HG03097 (cell line): ENCODE results near the gene DCAF7.

Experiments
- ATAC-seq: cut with Tn5 transposase; IDR thresholded peaks from one replicate; pipeline ENCODE4 v1.9.1; 2021; ENCODE audit not compliant: unreplicated experiment, low FRiP score

The DCAF7 gene

DNA sequence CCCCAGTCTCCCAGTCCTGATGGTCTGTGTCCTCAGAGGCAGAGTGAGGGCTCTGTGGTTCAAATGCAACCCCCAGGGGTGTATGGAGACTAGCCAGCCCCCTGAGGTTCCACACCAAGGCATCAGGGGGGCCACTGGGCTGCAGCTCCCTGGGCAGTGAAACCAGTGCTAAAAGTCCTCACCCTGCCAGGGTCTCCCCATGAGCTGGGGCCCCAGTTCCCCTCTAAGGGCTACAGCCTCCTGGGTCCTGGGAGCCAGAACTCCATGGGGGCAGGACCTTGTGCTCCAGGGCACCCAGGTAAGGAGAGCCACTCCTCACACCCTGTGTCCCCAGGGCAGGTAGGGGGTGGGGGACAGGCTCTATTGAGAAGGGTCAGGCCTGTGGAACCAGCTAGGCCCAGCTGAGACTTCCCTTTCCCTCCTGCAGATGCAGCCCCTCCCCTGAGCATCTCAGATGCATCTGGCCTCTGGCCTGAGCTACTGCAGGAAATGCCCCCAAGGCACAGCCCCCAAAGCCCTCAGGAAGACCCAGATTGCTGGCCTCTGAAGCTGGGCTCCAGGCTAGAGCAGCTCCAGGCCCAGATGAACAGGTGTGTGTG is 6.4 kb upstream of the DCAF7 start:
- no peak for ATAC-seq

DNA sequence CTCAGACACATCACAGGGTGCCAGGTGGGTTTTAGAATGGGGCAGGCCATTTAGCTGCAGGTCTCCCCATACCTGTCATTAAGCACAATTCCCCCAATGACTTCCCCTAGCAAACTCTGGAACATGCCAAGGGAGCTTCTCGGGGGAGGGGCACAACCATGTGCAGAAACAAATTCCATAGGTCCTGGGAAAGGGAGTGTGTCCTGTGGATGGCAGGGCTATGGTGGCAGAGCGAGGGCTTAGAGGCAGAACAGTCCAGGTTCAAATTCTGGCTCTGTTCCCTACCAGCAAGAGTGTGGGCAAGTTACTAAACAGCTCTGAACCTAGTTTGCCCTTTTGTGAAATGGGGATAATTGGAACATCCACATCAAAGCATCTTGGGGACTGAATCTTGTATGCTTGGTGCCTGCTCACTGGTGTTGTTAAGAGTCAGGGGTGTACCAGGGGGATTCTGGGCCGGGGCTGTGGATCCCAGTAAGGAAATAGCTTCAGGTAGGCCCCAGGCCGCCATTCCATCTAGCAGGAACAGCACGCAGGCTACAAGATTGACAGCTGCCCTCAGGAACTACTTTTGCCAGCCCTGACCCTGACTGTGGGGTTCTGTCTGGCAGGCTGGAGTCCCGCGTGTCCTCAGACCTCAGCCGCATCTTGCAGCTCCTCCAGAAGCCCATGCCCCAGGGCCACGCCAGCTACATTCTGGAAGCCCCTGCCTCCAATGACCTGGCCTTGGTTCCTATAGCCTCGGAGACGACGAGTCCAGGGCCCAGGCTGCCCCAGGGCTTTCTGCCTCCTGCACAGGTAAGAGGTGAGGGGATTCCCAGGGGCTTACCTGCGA is 5.6 kb upstream of the DCAF7 start:
- no peak for ATAC-seq

DNA sequence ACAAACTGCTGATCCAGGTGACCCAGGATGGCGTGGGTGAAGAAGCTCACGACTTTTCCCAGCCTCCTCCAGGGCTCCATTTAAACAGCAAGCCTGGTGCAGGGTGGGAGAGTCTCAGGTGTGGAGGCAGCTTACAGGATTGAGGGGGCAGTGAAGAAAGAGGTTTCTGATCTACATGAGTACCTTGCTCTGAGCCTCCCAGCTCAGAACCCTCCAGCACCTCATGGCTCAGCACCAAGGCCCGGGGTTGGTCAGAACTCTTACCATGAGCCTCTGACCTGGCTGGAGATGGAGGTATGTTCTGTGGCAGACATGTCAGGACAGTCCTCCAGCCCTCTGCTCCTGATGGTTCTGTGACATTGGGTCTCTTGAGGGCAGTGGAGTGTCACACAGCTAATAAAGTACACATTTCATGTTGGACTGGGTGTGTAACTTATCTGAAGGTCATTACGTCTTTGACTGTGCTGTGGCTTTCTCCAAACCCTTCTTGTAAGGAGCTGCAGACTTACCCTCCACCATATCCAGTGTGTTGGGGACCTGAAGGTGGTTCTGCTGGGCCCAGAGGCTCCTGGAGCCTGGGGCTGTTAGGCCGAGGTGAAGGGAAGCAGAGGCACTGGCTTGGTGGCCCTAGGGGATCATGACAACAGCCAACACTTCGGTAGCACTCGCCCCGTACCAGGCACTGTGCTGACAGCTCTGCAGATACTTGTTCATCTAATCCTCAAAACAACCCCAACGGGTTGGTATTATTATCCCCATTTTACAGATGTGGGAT is 3.8 kb upstream of the DCAF7 start:
- ATAC-seq, result no peak

DNA sequence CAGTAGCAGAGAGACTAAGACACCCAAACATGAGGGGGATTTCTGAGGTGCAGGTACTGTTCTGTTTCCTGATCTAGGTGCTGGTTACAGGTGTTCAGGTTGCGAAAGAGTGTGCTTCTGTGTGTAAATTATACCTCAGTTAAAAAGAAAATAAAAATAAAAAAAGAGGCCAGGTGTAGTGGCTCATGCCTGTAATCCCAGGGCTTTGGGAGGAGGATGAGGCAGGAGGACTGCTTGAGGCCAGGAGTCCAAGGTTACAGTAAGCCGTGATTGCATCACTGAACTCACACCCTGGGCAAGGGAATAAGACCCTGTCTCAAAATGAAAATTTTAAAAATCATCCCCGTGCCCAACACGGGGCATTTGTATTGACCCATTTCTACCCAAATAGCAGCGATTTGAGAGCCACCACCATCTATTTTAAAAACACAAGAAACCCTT is 3.2 kb upstream of the DCAF7 start:
- no peak for ATAC-seq

DNA sequence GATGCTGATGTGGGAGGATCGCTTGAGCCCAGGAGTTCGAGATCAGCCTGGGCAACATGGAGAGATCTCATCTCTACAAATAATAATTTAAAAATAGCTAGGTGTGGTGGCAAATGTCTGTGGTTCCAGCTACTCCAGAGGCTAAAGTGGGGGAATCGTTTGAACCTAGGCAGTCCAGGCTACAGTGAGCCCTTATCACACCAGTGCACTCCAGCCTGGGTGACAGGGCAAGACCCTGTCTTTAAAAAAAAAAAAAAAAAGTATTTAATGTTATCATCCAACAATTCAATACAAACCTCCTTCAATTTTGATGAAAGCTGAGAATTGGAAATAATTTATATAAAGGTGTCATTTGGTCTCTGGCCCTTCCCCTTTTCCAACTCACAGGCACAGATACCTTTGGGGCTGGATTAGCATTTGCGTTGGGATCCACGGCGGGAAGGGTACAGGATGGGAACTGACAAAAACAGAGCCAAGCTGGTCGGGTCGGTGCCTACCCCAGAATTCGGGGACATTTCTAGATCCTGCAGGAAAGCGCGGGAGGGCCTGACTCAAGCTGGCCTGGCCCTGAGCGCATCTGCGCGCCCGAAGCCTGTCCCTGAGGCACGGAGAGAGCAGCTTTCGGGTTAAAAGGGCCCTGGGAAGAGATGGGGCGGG is 860 bp upstream of the DCAF7 start:
- peak; percentile 7 for ATAC-seq

DNA sequence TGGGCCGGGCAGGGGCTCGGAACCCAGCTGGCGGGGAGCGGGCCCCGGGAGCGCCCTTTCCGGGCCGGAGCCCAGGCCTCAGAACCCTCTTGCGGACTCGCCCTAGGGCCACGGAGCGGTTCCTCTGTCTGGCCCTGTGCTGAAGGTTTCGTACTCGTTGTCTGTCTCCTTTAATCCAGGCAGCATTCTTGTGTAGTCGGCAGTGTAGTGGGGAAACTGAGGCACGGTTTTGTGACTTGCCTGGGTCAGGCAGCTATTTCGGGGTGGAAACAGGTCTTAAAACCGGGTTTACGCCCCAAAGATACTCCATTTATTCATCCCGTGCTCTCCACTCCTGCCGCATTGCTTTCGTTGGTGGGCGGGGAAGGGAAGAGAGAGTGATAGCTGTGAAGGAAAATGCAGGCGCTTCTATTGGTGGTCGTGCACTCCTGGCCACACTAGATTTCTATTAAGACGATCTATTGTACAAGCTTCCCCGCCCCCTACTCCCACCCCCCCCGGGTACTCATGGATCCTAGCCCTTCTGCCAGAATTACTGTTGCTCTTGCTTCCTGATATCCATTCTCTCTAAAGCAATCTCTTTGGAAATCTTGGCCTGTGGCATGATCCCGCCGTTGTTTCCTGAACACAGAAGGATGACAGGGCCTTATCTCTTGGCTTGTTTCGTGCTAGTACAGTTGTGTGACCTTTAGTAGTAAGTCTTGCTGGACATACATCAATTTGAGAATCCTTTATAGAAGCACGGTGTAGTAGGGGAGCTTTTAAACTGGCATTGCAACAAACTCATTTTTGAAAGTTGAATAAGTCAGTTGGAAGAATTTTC is 751 bp downstream of the DCAF7 start:
- ATAC-seq, result peak; percentile 7

DNA sequence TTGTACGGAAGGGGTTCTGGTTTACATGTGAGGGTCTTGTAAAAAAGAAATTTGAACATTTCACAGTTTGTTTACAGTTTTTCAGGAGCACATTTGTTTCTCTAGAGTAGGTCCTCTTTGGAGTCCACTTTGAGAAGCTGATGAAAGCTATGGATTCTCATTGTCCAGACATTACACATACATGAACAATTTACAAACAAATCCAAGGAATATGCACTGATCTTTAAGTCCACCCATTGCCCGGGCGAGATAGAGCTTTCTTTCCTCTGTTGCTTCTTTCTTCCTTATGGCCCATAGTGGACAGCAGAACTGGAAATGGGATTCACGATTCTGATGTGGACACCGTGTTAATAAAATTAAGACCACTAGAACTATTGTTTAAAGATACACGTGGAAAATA is 1.9 kb downstream of the DCAF7 start:
- no peak for ATAC-seq

DNA sequence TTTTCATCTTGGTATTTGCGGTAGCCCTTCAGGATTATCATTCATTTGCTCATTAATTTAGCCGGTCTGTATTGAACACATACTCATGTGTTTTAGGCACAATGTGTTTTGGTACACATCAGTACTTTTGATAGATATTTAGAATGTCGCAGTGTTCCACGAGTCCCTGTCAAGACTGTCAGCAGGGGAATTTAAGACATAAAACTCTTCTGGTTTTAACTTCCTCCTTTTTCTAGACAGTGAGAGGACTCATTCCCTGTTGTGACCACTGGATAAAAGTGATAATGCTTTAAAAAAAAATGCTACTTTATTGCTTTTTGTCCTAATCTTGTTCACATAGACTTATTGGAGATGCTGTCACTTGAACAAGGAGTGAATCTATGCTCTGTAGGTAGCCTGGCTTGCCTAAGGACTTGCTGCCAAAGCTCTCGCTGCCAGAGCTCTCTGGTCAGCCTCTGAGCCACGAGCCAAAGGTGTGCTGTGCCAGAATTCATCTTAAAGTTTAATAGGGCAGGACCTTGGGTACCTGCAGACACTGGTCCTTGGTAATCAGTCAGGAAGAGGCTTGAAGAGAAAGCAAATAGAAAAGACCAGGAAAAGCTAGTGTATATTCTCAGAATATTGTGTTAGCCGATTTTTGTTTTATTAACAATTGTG is 5.4 kb downstream of the DCAF7 start:
- ATAC-seq, result no peak

DNA sequence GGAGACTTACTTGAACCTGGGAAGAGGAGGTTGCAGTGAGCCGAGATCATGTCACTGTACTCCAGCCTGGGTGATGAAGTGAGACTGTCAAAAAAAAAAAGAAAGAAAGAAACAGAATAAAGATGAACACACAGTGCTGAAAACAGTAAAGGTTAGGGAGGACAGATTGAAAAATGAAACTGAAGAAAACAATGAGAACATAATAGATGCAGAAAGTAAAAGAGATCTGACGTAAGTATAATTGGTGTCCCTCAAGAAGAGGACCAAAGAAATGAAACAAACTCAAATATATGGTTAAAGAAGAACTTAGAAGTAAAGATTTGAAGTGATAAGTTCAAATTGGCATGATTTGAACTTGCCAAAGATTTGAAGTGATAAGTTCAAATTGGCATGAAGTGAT is 7.1 kb downstream of the DCAF7 start:
- no peak for ATAC-seq

DNA sequence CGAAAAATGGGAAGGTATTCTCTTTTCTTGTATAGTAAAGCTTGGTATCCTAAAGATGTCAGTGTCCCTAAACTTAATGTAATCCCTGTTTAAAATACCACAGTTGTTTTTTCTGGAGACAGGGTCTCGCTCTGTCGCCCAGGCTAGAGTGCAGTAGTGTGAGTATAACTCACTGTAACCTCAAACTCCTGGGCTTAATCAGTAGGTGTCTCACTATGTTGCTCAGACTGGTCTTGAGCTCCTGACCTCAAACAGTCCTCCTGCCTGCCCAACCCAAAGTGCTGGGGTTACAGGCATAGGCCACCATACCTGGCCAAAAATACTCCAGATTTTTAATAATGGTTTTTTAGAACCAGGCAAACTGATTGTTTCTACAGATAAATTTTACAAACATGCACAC is 8.2 kb downstream of the DCAF7 start:
- no peak for ATAC-seq

DNA sequence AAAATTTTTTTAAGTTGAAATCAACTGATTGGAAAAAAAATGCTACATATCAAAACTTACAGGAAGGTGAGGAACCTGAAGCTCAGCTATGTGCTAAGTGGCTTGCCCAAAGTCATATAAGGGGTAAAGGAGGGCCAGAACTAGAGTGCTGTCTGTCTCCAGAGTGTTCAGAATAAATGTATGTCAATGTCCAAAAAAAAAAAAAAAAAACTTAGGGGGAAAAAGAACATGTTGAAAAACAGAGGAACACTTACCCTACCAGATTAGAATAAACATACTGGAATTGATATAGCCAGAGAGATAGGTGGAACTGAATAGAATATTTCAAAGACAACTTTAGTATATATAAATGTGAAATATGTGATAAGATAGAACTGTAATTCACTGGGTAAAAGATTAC is 11.5 kb downstream of the DCAF7 start:
- no peak for ATAC-seq

DNA sequence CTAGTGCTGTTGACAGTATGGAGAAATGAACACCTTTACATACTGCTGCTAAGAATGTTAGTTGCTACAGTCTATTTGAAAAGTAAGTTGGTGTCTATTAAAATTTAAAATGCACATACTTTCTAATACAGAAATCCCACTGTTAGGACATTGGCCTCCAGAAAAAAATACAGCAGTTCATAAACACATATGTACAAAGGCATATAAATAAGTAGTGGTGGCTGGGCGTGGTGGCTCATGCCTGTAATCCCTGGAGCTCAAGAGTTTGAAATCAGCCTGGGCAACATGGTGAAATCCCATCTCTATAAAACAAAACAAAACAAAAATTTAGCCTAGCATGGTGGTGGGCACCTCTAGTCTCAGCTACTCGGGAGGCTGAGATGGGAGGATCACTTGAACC is 13.1 kb downstream of the DCAF7 start:
- no peak for ATAC-seq

DNA sequence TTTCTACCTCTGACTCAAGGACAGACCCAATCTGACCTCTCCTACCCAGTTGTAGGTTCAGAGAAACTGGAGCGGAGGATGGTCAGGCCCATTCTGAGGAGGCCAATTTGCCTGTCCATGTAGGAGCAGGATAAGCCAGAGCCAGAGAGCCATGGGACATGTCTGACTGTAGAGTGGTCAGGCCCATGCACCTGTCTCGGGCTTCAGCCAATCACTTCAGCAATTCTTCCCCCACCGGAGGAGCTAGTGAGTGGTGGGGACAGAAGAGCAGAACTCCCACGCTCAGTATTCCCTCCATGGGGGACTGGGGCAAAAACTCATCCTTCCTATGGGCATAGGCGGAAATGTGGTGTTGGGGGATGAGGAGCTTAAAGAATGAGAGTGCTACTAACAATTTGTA is 14.3 kb downstream of the DCAF7 start:
- no peak for ATAC-seq

DNA sequence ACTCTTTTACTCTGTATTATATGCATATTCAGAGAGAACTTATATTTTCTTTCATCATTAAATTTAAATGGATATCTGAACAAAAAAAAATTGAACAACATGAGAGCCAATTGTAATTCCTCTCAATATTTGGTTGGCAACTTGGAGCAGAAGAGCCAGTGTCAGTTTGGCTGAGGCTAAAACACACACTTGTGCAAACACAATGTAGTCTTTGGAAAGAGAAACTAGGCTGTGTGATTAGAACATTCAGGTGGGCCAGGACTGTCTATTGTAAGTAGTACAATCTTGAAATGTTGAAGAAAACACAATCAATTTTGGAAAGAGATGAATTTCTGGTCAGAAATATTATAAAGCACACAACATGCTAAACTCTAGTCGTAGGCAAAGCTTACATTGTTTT is 17.0 kb downstream of the DCAF7 start:
- ATAC-seq, result no peak

DNA sequence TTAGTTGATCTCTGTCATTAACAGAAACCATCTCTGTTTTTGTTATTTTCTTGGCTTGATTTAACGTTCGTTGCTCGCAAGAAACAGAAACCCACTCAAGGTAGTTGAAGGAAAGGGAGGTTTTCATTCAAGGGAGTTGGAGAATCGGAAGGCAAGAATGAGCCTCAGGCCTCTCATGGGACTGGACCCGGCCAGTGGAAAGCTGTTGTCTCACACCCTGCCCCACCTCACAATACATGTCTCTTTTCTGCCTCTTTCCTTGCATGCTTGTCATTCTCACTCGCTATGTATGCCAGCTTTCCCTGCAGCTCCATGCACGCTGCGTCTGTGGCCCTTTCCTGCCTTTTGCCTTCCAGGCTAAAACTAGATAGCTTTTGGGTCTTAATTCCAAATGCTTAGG is 18.3 kb downstream of the DCAF7 start:
- ATAC-seq, result no peak

DNA sequence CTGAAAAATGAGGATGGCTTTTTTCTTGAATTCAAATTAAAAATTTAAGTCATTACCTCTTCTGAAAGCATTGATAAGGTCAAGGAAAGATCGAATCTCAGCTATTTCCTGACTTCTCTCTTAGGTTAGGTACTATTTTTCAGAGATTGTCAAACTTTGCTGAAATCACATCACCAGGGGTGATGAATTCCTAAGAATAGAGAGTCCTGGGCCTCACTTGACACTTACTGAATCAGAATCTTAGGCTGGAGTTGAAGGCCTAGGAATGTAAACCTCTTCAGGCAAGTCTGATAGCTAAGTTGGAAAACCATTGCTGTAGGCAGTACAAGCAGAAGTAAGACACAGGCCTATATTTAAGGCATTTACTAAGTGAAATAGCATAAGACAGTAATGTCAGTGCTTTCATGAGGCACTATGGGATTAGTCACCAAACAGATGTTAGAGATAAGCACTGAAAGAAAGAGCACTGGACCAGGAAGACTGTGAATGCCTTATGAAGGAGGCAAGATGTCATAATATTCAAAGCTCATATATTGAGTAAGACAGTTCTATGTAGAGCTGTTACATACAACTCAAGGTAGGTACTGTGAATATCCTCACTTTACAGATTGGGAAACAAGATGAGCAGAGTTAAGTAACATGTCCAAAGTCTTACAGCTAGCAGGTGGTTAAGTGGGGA is 21.5 kb downstream of the DCAF7 start:
- ATAC-seq, result no peak

DNA sequence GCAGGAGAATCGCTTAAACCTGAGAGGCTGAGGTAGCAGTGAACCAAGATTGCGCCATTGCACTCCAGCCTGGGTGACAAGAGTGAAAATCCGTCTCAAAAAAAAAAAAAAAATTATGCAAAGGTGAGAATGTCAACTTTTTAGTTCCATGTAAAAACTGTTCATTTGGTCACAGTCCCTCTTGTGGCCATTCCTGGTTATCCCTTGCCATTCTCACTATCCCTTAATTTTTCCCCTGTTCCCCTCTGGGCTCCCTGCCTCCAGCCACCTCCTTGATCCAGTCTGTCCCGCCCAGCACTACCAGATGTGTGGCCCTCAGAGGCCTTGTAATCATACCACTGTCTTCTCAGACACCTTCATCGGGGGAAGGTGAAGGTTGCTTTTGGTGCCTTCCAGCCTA is 23.4 kb downstream of the DCAF7 start:
- ATAC-seq, result no peak

DNA sequence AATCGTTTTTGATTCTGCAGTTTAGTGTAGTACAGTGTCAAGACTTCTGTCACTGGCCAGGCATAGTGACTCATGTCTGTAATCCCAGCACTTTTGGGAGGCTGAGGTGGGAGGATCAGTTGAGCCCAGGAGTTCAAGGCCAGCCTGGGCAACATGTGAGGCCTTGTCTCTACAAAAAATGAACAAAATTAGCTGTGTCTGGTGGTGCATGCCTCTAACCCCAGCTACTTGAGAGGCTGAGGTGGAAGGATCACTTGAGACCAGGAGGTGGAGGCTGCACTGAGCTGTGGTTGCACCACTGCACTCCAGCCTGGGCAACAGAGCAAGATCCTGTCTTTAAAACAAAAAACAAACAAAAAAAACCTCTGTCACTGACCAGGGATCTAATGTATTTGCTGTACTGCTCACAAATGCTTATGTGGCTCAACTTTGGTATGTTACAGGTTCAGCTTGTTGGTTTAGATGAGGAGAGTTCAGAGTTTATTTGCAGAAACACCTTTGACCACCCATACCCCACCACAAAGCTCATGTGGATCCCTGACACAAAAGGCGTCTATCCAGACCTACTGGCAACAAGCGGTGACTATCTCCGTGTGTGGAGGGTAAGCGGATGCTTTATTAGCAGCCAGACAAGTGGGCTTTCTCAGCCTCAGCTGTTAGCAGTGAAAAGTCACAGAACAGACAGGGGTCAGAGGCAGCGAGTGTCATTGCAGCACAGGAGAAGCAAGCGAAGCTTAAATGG is 27.9 kb downstream of the DCAF7 start:
- ATAC-seq, result no peak

DNA sequence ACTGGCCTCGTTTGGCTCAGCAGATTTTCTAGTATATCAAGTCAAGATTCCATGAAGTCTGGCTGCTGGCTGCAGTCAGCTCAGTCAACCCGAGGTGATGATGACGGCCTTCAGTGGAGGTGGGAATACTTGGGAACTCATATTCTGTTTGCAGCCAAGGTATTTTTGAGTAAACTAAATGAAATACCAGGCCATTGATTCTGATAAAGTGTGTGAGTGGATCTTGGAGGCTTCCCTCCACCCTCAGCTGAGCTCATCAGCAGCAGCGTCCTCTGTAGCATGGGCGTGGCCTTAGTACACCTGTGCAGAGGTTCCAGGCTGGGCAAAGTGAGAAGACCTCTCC is 28.5 kb downstream of the DCAF7 start:
- no peak for ATAC-seq
